Liver (tissue), 9 donors: Measurements from ENCODE around the gene ELAVL2. TPM values are rescaled to one million over a fixed set of nuclear protein-coding genes. Genes with fewer than 3 reads are reported as not detected.

ENCODE experiments used
- DNase-seq: peaks from one replicate; pipeline ENCODE4 v3.0.0-alpha.2; 2017; ENCODE audit warnings: low spot score
- H3K27ac ChIP-seq, 2 donors: one replicate each; pipeline ENCODE4 v1.7.0; 2013; ENCODE audit warnings: inconsistent platforms in 2 of 2, low read length in 2 of 2, control low read depth in 1 of 2, low read depth in 1 of 2, mild to moderate bottlenecking in 1 of 2
- H3K27me3 ChIP-seq, 4 donors: one replicate each; pipeline versions ENCODE4 v1.6.1 to v1.7.0; 2013; ENCODE audit warnings: low read length in 3 of 4, inconsistent platforms in 1 of 4, mild to moderate bottlenecking in 1 of 4, moderate library complexity in 1 of 4; ENCODE audit not compliant: control insufficient read depth in 4 of 4, insufficient read depth in 4 of 4
- H3K36me3 ChIP-seq, 4 donors: one replicate each; pipeline versions ENCODE4 v1.6.1 to v1.7.0; 2013; ENCODE audit warnings: low read length in 3 of 4, mild to moderate bottlenecking in 3 of 4, low read depth in 1 of 4, moderate library complexity in 1 of 4; ENCODE audit not compliant: control insufficient read depth in 4 of 4, insufficient read depth in 3 of 4
- H3K4me1 ChIP-seq, 4 donors: one replicate each; pipeline versions ENCODE4 v1.6.1 to v1.7.0; 2013; ENCODE audit warnings: low read length in 3 of 4, mild to moderate bottlenecking in 3 of 4, moderate library complexity in 1 of 4; ENCODE audit not compliant: control insufficient read depth in 4 of 4, insufficient read depth in 4 of 4
- H3K4me3 ChIP-seq, 3 donors: one replicate each; pipeline versions ENCODE4 v1.6.1 to v1.7.0; 2013; ENCODE audit warnings: low read length in 3 of 3, control low read depth in 1 of 3, low read depth in 1 of 3, mild to moderate bottlenecking in 1 of 3
- H3K9ac ChIP-seq, 2 donors: one replicate each; pipeline ENCODE4 v1.7.0; 2013; ENCODE audit warnings: low read length in 2 of 2, mild to moderate bottlenecking in 2 of 2, moderate library complexity in 2 of 2, control low read depth in 1 of 2, low read depth in 1 of 2
- H3K9me3 ChIP-seq, 4 donors: one replicate each; pipeline versions ENCODE4 v1.6.1 to v1.7.0; 2013; ENCODE audit warnings: low read length in 3 of 4; ENCODE audit not compliant: control insufficient read depth in 4 of 4
- CTCF ChIP-seq: fragments of 150-350 bp; IDR thresholded peaks from 2 replicates; pipeline ENCODE4 v1.5.1; 2017; ENCODE audit warnings: improper control_type of control experiment, low read depth, low read length; ENCODE audit not compliant: missing input control
- EGR1 ChIP-seq, 2 donors: IDR thresholded peaks; 2 replicates each; pipeline ENCODE4 v1.6.1; 2016 to 2018; ENCODE audit warnings: antibody characterized with exemption in 2 of 2, low read depth in 2 of 2
- FOXA1 ChIP-seq: IDR thresholded peaks from 2 replicates; pipeline ENCODE4 v1.6.1; 2016; ENCODE audit warnings: antibody characterized with exemption
- FOXA2 ChIP-seq: IDR thresholded peaks from 2 replicates; pipeline ENCODE4 v1.6.1; 2016; ENCODE audit warnings: antibody characterized with exemption
- HNF4A ChIP-seq, 2 donors: conservative IDR thresholded peaks; 2 replicates each; pipeline ENCODE4 v1.6.1; 2016; ENCODE audit warnings: antibody characterized with exemption in 2 of 2, mild to moderate bottlenecking in 2 of 2
- MAX ChIP-seq: IDR thresholded peaks from 2 replicates; pipeline ENCODE4 v1.6.1; 2016; ENCODE audit warnings: antibody characterized with exemption
- NR2F2 ChIP-seq: IDR thresholded peaks from 2 replicates; pipeline ENCODE4 v1.6.1; 2016; ENCODE audit warnings: antibody characterized with exemption
- RAD21 ChIP-seq, 2 donors: IDR thresholded peaks; 2 replicates each; pipeline ENCODE4 v1.6.1; 2016; ENCODE audit warnings: antibody characterized with exemption in 2 of 2, mild to moderate bottlenecking in 2 of 2
- REST ChIP-seq: IDR thresholded peaks from 2 replicates; pipeline ENCODE4 v1.6.1; 2016; ENCODE audit warnings: antibody characterized with exemption, mild to moderate bottlenecking
- TAF1 ChIP-seq: conservative IDR thresholded peaks from 2 replicates; pipeline ENCODE4 v1.6.1; 2016; ENCODE audit warnings: antibody characterized with exemption, mild to moderate bottlenecking
- YY1 ChIP-seq: IDR thresholded peaks from 2 replicates; pipeline ENCODE4 v1.6.1; 2016; ENCODE audit warnings: antibody characterized with exemption, mild to moderate bottlenecking
- ZBTB33 ChIP-seq: IDR thresholded peaks from 2 replicates; pipeline ENCODE4 v1.6.1; 2016; ENCODE audit warnings: antibody characterized with exemption
- WGBS: extraction: QIAGEN DNeasy Blood & Tissue Kit; methylation state at CpG from one replicate; pipeline ENCODE4 v1.1.7; 2013; 5-methylcytosine and 5-hydroxymethylcytosine counted together
- polyA plus RNA-seq, 2 donors: library from polyadenylated mRNA; stranded (reverse) in 1 of 2; unstranded in 1 of 2; fragments of 200-250 nt in 1 of 2; fragments of >200 nt in 1 of 2; fragmentation: Nextera tagmentation in 1 of 2; extraction: Ambion mirVana in 1 of 2; gene quantifications; one replicate each; pipeline versions ENCODE4 v1.2.1 to v1.2.3, GENCODE V29; 2013 to 2015
- total RNA-seq, 2 donors: library from RNA; depleted of rRNA; stranded (reverse); fragments of >200 nt; gene quantifications; one replicate each; pipeline ENCODE4 v1.2.3, GENCODE V29; 2014
- donor health status: healthy.
- donor health status: healthy.
- donor health status: healthy.
- donor health status: healthy.
- donor health status: healthy.

ELAVL2 gene
- total and polyA plus RNA-seq, 4 donors: 0.19 TPM; not detected in 3

GRCh38 chr9:23829580-23830475, 3.8 kb upstream of the ELAVL2 start:
- H3K9me3 ChIP-seq: peaks cover 0 to 9% (median 2%) of the 10 kb centered on the region in 4 donors
- H3K9ac ChIP-seq: no peak overlapping the region
- TF ChIP-seq EGR1 (IDR thresholded peaks at IDR 0.05; ENCODE audit: low read depth in 2 of 2) (no peak), REST (peak; percentile 98)
- peaks cover 3 to 16% (median 6%) of the 10 kb centered on the region in 4 donors for H3K4me1 ChIP-seq
- no peaks in the 10 kb centered on the region for H3K36me3 ChIP-seq
- H3K27me3 ChIP-seq: peaks cover 0 to 14% (median 6%) of the 10 kb centered on the region in 4 donors
- no peak overlapping the region for H3K4me3 ChIP-seq
- no peak for DNase-seq
- no peak overlapping the region for H3K27ac ChIP-seq
- 3% methylated on average over 22 of the region's 22 CpGs for WGBS

GRCh38 chr9:23825700-23826099, 340 bp downstream of the ELAVL2 start:
- Histone ChIP-seq H3K9ac (no peak overlapping the region), H3K4me1 (peaks cover 14 to 35% (median 18%) of the 10 kb centered on the region in 4 donors), H3K27me3 (peaks cover 0 to 27% (median 16%) of the 10 kb centered on the region in 4 donors), H3K4me3 (peak overlapping the region in 1 of 3 donors; percentile 29), H3K27ac (no peak overlapping the region), H3K9me3 (peaks cover 0 to 11% (median 2%) of the 10 kb centered on the region in 4 donors), H3K36me3 (no peaks in the 10 kb centered on the region)
- WGBS: 4% methylated on average over 12 of the region's 12 CpGs
- DNase-seq: no peak
- TF ChIP-seq TAF1: no peak
- TF ChIP-seq MAX: no peak
- TF ChIP-seq HNF4A (conservative IDR thresholded peaks at IDR 0.05): no peak
- no peak for TF ChIP-seq YY1

- H3K4me3 ChIP-seq: peak overlapping the region in 1 of 3 donors; percentile 29
- H3K9me3 ChIP-seq: peaks cover 0 to 9% (median 2%) of the 10 kb centered on the region in 4 donors
- H3K36me3 ChIP-seq: no peaks in the 10 kb centered on the region
- peaks cover 0 to 27% (median 18%) of the 10 kb centered on the region in 4 donors for H3K27me3 ChIP-seq
- whole genome bisulfite sequencing: 4% methylated on average over 25 of the region's 25 CpGs
- H3K27ac ChIP-seq: no peak overlapping the region
- H3K9ac ChIP-seq: no peak overlapping the region
- H3K4me1 ChIP-seq: peaks cover 14 to 36% (median 18%) of the 10 kb centered on the region in 4 donors
- no peak for DNase-seq
- no peak for TF ChIP-seq ZBTB33
- TF ChIP-seq CTCF: no peak
- no peak for TF ChIP-seq FOXA1
- no peak for TF ChIP-seq FOXA2
- TF ChIP-seq MAX: no peak
- TF ChIP-seq TAF1: no peak
- no peak for TF ChIP-seq NR2F2
- TF ChIP-seq RAD21 (IDR thresholded peaks at IDR 0.05): no peak
- TF ChIP-seq YY1: no peak
- TF ChIP-seq EGR1 (IDR thresholded peaks at IDR 0.05; ENCODE audit: low read depth in 2 of 2): no peak
These were observed 1.0 kb downstream of the ELAVL2 start for GRCh38 chr9:23824830-23825591.
